Endothelial cell (in vitro differentiated cells): ENCODE measurements around the gene CTDNEP1. TPM values are rescaled to one million over a fixed set of nuclear protein-coding genes. Genes with fewer than 3 reads are reported as not detected.

Source experiments
- DNase-seq: peaks from one replicate; pipeline ENCODE4 v3.0.0; 2021; ENCODE audit warnings: low spot score
- H3K27ac Mint-ChIP-seq: one replicate; pipeline ENCODE4 v1.8.0; 2021; ENCODE audit warnings: mixed read lengths, inconsistent platforms; ENCODE audit not compliant: unreplicated experiment
- H3K27me3 Mint-ChIP-seq: one replicate; pipeline ENCODE4 v1.8.0; 2021; ENCODE audit warnings: mild to moderate bottlenecking, moderate library complexity, mixed read lengths, inconsistent platforms; ENCODE audit not compliant: unreplicated experiment
- H3K36me3 Mint-ChIP-seq: one replicate; pipeline ENCODE4 v1.8.0; 2021; ENCODE audit warnings: mild to moderate bottlenecking, low read depth, mixed read lengths, inconsistent platforms; ENCODE audit not compliant: unreplicated experiment
- H3K4me1 Mint-ChIP-seq: one replicate; pipeline ENCODE4 v1.8.0; 2021; ENCODE audit warnings: mild to moderate bottlenecking, mixed read lengths, inconsistent platforms; ENCODE audit not compliant: unreplicated experiment
- H3K4me3 Mint-ChIP-seq: one replicate; pipeline ENCODE4 v1.8.0; 2021; ENCODE audit warnings: mild to moderate bottlenecking, mixed read lengths, inconsistent platforms; ENCODE audit not compliant: unreplicated experiment
- H3K9me3 Mint-ChIP-seq: one replicate; pipeline ENCODE4 v1.8.0; 2021; ENCODE audit warnings: mixed read lengths, inconsistent platforms; ENCODE audit not compliant: unreplicated experiment
- CTCF ChIP-seq: fragments of 200-600 bp; sonication (generic); IDR thresholded peaks from one replicate; pipeline ENCODE4 v1.5.0; 2021; ENCODE audit warnings: antibody characterized with exemption; ENCODE audit not compliant: unreplicated experiment
- total RNA-seq: library from RNA; stranded (reverse); fragmentation: NEBNext Ultra II Directional; extraction: Animal tissue kit (Norgen Biotek cat#: 25700); gene quantifications from one replicate; pipeline ENCODE4 v1.2.1, GENCODE V29; 2021; ENCODE audit not compliant: unreplicated experiment

The CTDNEP1 gene
- total RNA-seq, 1 donor from 2014 or later: 148 TPM

DNA sequence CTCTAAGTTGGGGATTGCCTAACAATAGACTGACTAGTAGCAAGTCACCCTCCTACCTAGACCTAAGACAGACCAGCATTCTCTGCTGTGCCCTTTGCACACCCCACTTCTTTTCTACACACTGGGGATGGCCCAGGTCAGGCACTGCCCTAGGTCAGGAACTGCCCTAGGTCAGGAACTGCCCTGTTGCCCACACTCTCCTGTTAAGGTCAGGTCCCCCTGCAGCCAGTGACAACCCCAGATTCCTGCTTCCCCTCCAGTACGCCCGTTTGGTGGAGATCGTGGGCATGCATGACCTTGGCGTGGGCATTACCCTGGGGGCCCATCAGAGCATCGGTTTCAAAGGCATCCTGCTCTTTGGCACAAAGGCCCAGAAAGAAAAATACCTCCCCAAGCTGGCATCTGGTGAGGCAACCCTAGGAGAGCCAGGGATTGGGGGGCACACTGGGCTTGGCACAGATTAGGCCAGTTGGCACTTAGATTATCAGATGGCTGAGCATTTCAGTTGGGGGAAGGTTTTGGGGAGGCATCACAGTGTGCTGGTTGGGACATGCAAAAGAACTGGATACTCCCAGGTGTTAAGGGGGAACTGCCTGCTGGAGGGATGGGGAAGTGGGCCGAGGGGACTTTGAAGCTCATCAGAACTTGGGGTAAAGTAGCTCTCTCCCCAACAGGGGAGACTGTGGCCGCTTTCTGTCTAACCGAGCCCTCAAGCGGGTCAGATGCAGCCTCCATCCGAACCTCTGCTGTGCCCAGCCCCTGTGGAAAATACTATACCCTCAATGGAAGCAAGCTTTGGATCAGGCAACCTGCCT, 30.0 kb downstream of the CTDNEP1 start:
- Mint-ChIP-seq H3K27me3 (peaks cover 37% of the 10 kb centered on the region), H3K9me3 (no peaks in the 10 kb centered on the region), H3K4me3 (peak overlapping the region; percentile 95), H3K4me1 (peaks cover 36% of the 10 kb centered on the region), H3K36me3 (peaks cover 21% of the 10 kb centered on the region), H3K27ac (peak overlapping the region; percentile 36)
- no peak for TF ChIP-seq CTCF
- no peak for DNase-seq

GRCh38 chr17:7220593-7221277, 30.8 kb downstream of the CTDNEP1 start:
- Mint-ChIP-seq H3K4me3 (peak overlapping the region; percentile 95), H3K27me3 (peaks cover 41% of the 10 kb centered on the region), H3K36me3 (peaks cover 21% of the 10 kb centered on the region), H3K9me3 (no peaks in the 10 kb centered on the region), H3K4me1 (peaks cover 43% of the 10 kb centered on the region), H3K27ac (peak overlapping the region; percentile 74)
- DNase-seq: peak; percentile 47
- no peak for TF ChIP-seq CTCF

GRCh38 chr17:7219812-7220592, 31.5 kb downstream of the CTDNEP1 start, which contains the start of the genes ACADVL and DLG4:
Gene ACADVL, plus strand, starts transcription at chr17:7219938. Its CDS starts 47 bp downstream, at chr17:7219985.
Gene DLG4, minus strand, starts transcription at chr17:7219836.
- DNase-seq: peak; percentile 82

GRCh38 chr17:7219229-7219811, 32.2 kb downstream of the CTDNEP1 start:
- DNase-seq: no peak
- Mint-ChIP-seq H3K9me3 (no peaks in the 10 kb centered on the region), H3K27ac (peak overlapping the region; percentile 74), H3K4me3 (peak overlapping the region; percentile 95), H3K36me3 (peaks cover 18% of the 10 kb centered on the region), H3K27me3 (peaks cover 43% of the 10 kb centered on the region), H3K4me1 (peaks cover 51% of the 10 kb centered on the region)
- TF ChIP-seq CTCF: no peak

More at GRCh38 chr17:7219812-7220592, 31.5 kb downstream of the CTDNEP1 start, which contains the start of the genes ACADVL and DLG4:
- Mint-ChIP-seq H3K27ac (peak within 1 kb of the TSS; percentile 74), H3K9me3 (no peaks in the 10 kb centered on the region), H3K27me3 (peaks cover 38% of the 10 kb centered on the region), H3K36me3 (peaks cover 18% of the 10 kb centered on the region), H3K4me1 (peaks cover 47% of the 10 kb centered on the region), H3K4me3 (peak within 1 kb of the TSS; percentile 95)
- TF ChIP-seq CTCF: no peak
